Transverse colon (tissue), 4 donors: ENCODE results near the gene PXYLP1.

Source experiments
- EP300 ChIP-seq: sonication (generic); formaldehyde crosslinking; IDR thresholded peaks from one replicate; pipeline ENCODE4 v1.6.1; 2017; ENCODE audit warnings: antibody characterized with exemption, low read depth
- POLR2A ChIP-seq: fragments of 450-650 bp; IDR thresholded peaks from one replicate; pipeline ENCODE4 v1.6.1; 2016; ENCODE audit warnings: antibody characterized with exemption, mild to moderate bottlenecking, moderate library complexity
- POLR2AphosphoS5 ChIP-seq, 3 donors: sonication (generic); formaldehyde crosslinking; IDR thresholded peaks; one replicate each; pipeline ENCODE4 v1.6.1; 2016; ENCODE audit warnings: antibody characterized with exemption in 3 of 3
- TF ChIP-seq, protein P1 (sequence below), 5 experiments: fragments of 200-600 bp in 3 of 5; fragments of 450-650 bp in 2 of 5; sonication (generic) in 3 of 5; IDR thresholded peaks; 1 replicate in 2 of 5; 2 replicates in 3 of 5; pipeline ENCODE4 v1.5.1; 2016 to 2017; ENCODE audit warnings: antibody characterized with exemption in 5 of 5, inconsistent platforms in 3 of 5, mild to moderate bottlenecking in 2 of 5, moderate library complexity in 1 of 5

GRCh38 chr3:141202682-141203081 lies 28.9 kb upstream of the PXYLP1 start:
- TF ChIP-seq, protein P1, sequence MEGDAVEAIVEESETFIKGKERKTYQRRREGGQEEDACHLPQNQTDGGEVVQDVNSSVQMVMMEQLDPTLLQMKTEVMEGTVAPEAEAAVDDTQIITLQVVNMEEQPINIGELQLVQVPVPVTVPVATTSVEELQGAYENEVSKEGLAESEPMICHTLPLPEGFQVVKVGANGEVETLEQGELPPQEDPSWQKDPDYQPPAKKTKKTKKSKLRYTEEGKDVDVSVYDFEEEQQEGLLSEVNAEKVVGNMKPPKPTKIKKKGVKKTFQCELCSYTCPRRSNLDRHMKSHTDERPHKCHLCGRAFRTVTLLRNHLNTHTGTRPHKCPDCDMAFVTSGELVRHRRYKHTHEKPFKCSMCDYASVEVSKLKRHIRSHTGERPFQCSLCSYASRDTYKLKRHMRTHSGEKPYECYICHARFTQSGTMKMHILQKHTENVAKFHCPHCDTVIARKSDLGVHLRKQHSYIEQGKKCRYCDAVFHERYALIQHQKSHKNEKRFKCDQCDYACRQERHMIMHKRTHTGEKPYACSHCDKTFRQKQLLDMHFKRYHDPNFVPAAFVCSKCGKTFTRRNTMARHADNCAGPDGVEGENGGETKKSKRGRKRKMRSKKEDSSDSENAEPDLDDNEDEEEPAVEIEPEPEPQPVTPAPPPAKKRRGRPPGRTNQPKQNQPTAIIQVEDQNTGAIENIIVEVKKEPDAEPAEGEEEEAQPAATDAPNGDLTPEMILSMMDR (IDR thresholded peaks at IDR 0.05), result no peak
- TF ChIP-seq EP300 (no peak), POLR2A (no peak), POLR2AphosphoS5 (IDR thresholded peaks at IDR 0.05) (no peak)
